SHP77 (cell line): ENCODE results near the gene PPP1CA.
A peak's percentile ranks its signal among the peaks of the same experiment; 100 is the strongest.

ENCODE experiments used
- DNase-seq, 2 experiments: peaks; one replicate each; lab custom pipeline; 2025; lab: John Stamatoyannopoulos, UW

The PPP1CA gene

GRCh38 chr11:67401495-67402191 is at the start of gene PPP1CA:
TSS of gene PPP1CA (minus strand) at chr11:67401858. CDS start at chr11:67401782, 76 bp downstream.
- DNase-seq, result peak; percentile 85 to 90

GRCh38 chr11:67450796-67451657 is 49.4 kb upstream of the PPP1CA start:
- DNase-seq, result no peak

DNA sequence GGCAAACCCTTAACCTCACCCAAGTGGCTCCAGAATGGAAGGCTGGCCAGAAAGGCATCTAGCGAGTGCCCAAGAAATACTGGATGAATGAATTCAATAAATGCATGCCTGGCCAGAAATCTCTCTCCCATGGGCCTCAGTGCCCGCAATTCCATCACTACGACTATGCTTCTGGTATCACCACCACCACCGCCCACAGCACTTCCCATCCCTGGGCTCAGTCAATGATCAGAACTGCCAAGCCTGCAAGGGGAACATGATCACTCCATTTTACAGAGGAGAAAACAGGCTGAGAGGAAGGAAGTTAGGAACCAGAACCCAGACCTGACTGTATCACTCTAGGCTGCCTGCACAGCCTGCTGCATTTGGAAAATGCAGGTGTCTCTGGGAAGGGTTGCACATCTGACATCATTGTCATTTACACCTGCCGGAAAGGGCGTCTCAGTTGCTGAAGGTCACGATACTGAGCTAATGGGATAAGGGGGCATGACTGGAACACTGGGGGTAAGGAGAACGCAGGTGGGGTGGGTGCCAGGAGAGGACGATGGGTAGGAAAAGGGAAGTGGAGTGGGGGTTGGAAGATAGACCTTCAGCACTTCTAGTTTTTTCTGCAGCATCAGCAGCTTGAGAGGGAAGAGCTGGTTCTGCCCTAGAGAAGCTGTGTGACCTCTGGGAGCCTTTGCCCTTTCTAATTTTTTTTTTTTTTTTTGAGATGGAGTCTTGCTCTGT is 47.6 kb upstream of the PPP1CA start:
- peak; percentile 88 to 93 for DNase-seq

GRCh38 chr11:67448220-67448609 is 46.6 kb upstream of the PPP1CA start:
- no peak for DNase-seq

GRCh38 chr11:67445515-67445914 is 43.9 kb upstream of the PPP1CA start:
- DNase-seq, result no peak

DNA sequence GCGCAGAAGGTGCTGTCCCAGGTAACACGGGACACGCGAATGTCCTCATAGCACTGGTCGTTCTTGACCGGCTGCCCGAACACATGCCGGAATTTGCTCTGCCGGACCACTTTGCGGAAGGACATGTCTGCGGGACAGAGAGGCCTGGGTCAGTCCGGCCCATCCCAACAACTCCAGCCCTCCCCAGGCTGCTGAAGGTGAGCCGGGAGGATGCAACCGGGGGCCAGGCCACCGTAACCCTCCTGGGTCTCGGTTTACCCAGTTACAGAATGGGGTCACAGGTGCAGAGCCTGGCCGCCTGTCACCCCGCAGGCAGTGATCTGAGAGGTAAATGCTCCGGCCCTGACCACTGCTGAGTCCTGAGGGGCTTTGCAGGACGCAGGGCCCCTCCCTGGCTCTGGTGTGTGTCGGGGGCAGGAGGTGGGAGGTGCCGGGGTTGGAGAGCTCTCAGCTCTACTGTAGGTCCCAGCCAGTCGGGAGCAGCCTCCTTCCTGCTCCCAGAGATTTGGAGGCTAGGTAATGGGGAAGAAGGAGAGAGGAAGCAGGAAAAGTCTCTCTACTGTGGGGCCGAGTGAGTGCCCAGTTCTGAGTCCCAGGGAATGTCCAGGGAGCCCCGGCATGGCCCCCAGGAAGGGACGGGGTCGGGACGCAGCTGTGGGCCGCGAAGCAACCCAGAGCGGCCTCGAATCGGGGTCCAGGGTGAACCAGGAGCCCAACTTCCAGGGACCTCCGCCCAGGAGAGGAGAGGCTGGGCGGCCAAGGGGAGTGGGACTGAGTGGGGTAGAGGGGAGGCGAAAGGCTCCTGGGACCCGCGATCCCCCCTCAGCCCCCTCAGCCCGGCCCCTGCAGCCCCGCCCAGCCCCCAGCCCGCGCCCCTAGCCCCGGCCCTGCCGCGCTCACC is 41.1 kb upstream of the PPP1CA start:
- no peak for DNase-seq

DNA sequence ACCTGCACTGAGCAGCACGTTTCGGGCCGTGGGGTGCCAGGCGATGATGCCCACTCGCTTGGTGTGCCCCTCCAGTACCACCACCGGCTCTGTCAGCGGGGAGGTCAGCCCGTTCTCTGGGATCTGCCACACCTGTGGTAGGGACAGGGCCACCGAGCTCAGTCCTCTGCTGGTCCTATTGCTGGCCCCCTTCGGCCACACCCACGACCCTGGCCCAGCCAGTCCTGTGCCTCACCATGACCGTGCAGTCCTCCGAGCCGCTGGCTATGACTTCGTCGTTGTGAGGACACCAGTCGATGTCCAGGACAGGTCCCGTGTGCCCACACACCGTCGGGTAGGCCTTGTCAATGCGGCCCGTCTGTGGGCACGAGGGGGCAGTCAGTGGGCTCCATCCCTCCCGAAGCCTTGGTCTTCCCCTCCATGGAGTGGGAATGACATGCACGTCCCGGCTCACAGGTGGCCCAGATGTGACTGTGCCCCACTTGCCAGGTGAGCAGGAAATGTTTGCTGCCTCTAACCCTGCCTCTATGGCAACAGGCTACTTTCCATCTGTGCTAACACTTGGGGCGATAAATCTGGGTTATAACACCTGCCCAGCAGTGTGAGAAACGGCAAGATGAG is 40.2 kb upstream of the PPP1CA start:
- DNase-seq, result no peak

DNA sequence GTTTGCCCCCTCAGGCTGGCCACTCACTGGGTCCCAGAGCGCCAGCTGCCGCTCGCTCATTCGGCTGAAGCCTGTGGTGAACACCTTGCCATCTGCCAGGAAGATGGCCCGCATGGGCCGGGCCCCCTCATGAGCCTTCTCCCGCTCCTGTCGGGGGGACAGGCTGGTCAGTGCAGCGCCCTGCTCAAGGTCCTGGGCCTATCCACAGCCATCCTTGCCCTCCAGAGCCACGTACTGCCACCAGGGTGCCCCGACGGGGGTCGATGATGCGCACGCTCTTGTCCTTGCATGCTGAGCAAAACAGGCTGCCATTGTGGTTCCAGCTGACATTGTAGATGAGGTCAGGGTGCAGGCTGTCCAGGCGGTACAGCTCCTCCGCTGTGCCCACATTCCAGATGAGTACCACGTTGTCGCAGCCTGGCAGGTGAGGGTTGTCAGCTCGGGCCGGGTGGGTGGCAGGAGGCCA is 39.5 kb upstream of the PPP1CA start:
- no peak for DNase-seq

- DNase-seq, result no peak
Observed at GRCh38 chr11:67440229-67441097, 38.8 kb upstream of the PPP1CA start.

- DNase-seq, result peak in 1 of 2 experiments; percentile 39
Observed at GRCh38 chr11:67439321-67440228, 37.9 kb upstream of the PPP1CA start.

DNA sequence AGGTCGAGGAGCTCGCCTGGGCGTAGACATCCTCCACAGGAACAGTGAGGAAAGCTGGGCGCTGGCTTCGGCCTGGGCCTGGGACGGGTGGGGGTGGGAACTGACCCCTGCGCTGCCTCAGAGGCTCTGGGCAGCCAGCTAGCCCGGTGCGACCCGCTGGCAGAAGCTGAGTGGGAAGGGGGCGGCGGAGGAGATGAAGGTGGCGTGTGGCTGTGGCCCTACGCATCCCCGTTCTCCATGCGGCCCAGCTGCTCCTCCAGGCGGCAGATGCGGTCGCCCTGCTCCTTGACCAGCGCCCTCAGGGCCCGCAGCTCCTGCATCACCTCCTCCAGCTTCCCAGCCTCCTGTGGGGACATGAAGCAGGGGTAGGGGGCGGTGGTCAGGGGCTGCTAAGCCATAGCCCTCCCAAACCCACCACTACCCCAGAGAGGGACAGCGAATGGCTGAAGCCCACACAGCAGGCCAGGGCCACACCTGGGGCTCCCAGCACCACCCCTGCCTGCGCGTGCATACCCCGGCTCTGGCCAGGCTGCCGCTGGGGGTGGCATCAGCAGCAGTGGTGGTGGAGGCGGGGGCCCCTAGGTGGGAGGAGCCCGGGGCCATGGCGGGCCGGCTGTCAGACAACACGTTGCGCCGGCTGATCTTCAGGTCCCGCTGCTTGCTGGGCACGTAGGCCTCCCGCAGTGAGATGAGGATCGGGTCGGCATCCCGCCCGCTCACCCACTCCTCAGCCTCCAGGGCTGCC is 36.7 kb upstream of the PPP1CA start:
- no peak for DNase-seq

DNA sequence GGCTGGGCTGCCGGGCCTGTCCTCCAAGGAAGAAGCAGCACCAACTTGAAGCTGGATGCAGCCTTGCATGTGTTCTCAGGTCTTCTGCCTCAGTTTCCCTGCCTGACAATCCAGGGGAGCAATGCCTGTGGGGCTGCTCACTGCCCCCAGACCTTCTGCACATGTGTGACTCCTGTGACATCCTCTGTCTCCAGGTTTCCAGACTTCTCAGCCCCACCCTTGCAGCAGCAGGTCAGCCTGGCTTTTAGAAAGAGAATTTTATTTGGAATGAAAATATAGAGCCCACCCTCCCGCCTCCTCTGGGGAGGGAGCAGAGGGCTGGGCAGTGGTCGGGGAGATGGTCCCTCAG is 36.1 kb upstream of the PPP1CA start:
- DNase-seq, result no peak

DNA sequence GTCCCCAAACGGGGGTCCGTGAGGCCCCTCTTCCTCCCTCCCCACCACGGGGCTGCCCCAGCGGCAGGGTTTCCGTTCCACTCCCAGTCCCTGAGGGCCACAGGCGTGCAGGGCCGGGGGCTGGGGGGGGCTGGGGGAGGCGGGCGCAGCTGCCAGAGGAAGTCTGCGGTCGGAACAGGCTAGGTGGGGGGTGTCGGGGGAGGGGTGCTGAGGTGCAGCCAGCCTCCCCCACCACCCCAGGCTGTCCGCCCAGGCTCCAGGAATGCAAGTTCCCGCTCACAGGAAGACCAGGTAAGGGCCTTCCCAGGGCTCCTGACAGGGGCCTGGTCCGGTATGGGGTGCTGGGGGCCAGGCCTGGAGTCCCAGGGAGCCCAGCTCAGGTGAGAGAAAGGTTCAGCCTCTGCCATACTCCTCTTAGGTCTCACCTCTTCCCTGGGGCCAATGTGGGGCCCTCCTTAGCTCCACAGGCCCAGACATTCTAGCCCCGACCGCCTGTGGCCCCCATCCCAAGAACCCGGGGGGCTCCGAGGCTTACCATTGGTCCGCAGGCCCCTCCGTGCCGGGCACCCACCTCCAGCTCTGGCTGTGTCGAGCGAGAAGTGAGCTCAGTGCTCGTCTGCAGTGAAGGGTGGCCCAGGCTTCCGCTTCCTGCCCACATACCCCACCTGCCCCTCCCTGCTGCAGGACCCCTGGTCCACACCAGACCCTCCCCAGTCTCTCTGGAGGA is 35.6 kb upstream of the PPP1CA start, which contains the start of gene PTPRCAP:
Gene PTPRCAP (minus strand): TSS at position 601 of the 727 bp plus-strand sequence. CDS start 63 bp downstream, at position 538.
- DNase-seq, result no peak

DNA sequence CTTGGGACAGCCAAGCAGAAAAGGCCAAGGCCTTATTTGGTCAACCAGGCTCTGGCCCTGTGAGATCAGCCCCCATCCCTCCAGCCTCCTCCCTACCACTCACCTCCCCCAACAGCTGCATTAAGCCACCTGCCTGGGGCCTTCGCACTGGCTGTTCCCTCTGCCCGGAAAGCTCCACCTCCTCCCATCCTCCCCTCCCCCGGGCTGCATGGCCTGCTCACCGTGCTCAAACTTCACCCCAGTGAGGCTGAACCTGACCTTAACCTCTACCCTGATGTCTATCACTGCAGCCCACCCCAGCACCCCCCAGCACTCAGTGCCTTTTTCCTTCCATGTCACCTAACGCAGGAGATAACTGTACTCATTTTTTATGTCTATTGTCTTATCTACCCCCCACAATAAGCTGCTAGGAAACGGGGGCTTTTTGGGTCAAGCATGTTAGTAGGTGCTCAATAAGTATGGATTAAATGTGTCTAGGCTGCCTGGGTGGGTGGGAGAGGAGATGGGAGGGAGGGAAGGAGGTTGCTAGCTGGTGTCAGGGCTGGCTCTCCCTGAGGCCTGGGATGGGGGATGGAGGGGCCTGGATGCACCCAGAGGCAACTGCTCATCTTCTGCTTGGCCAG is 34.9 kb upstream of the PPP1CA start:
- peak; percentile 57 to 69 for DNase-seq

- no peak for DNase-seq
Observed at GRCh38 chr11:67435727-67436458, 34.2 kb upstream of the PPP1CA start.

GRCh38 chr11:67435031-67435726 is 33.5 kb upstream of the PPP1CA start:
- DNase-seq, result no peak
